ENCODE results near the gene ACTR3.

Gene ACTR3

GRCh38 chr2:113966832-113967231 is 76.9 kb downstream of the ACTR3 start:
- no peak for DNase-seq
- H3K4me2 ChIP-seq (ENCODE audit: insufficient read depth, low read length) = no peak overlapping the region
- H3K9me3 ChIP-seq (ENCODE audit: insufficient read depth, low read length, severe bottlenecking) = no peaks in the 10 kb centered on the region
- no peaks in the 10 kb centered on the region for H4K20me1 ChIP-seq (ENCODE audit: insufficient read depth, low read length)
- H2AFZ ChIP-seq (ENCODE audit: low read depth, low read length) = no peak overlapping the region
- H3K79me2 ChIP-seq (ENCODE audit: insufficient read depth, low read length) = no peaks in the 10 kb centered on the region
- H3K4me1 ChIP-seq (ENCODE audit: insufficient read depth, low read length) = no peaks in the 10 kb centered on the region
- TF ChIP-seq CTCF (IDR thresholded peaks at IDR 0.05; ENCODE audit: borderline replicate concordance, extremely low read depth, low read length, poor library complexity, severe bottlenecking) = no peak
- TF ChIP-seq EZH2 (IDR thresholded peaks at IDR 0.05; ENCODE audit: borderline replicate concordance, low read depth, low read length, severe bottlenecking) = no peak
- ATAC-seq (ENCODE audit: insufficient read depth, low read depth) = no peak
- H3K36me3 ChIP-seq (ENCODE audit: insufficient read depth, low read length) = 0 out of 2 replicates have a peak, but pooled peaks cover 6% of the 10 kb centered on the region
- H3K27ac ChIP-seq (ENCODE audit: low read length) = no peak overlapping the region
- no peak overlapping the region for H3K9ac ChIP-seq (ENCODE audit: low read depth, low read length)
- no peak overlapping the region for H3K4me3 ChIP-seq (ENCODE audit: low read depth in 1 of 2, low read length in 2 of 2)
- no peaks in the 10 kb centered on the region for H3K27me3 ChIP-seq (ENCODE audit: insufficient read depth, low read length, poor library complexity)

- Histone ChIP-seq H4K20me1 (ENCODE audit: insufficient read depth, low read length) (no peaks in the 10 kb centered on the region), H3K9ac (ENCODE audit: low read depth, low read length) (no peak overlapping the region), H3K79me2 (ENCODE audit: insufficient read depth, low read length) (no peaks in the 10 kb centered on the region), H3K36me3 (ENCODE audit: insufficient read depth, low read length) (0 out of 2 replicates have a peak, but pooled peaks cover 6% of the 10 kb centered on the region), H3K4me1 (ENCODE audit: insufficient read depth, low read length) (no peaks in the 10 kb centered on the region), H3K27me3 (ENCODE audit: insufficient read depth, low read length, poor library complexity) (no peaks in the 10 kb centered on the region), H3K9me3 (ENCODE audit: insufficient read depth, low read length, severe bottlenecking) (no peaks in the 10 kb centered on the region), H2AFZ (ENCODE audit: low read depth, low read length) (no peak overlapping the region), H3K4me3 (ENCODE audit: low read depth in 1 of 2, low read length in 2 of 2) (no peak overlapping the region), H3K4me2 (ENCODE audit: insufficient read depth, low read length) (no peak overlapping the region), H3K27ac (ENCODE audit: low read length) (no peak overlapping the region)
- no peak for DNase-seq
- ATAC-seq (ENCODE audit: insufficient read depth, low read depth) = no peak
- no peak for TF ChIP-seq CTCF (IDR thresholded peaks at IDR 0.05; ENCODE audit: borderline replicate concordance, extremely low read depth, low read length, poor library complexity, severe bottlenecking)
- TF ChIP-seq EZH2 (IDR thresholded peaks at IDR 0.05; ENCODE audit: borderline replicate concordance, low read depth, low read length, severe bottlenecking) = no peak
Observed at GRCh38 chr2:113967272-113967671, 77.4 kb downstream of the ACTR3 start.

GRCh38 chr2:113972766-113973165 is 82.9 kb downstream of the ACTR3 start:
- TF ChIP-seq CTCF (IDR thresholded peaks at IDR 0.05; ENCODE audit: borderline replicate concordance, extremely low read depth, low read length, poor library complexity, severe bottlenecking) (no peak), EZH2 (IDR thresholded peaks at IDR 0.05; ENCODE audit: borderline replicate concordance, low read depth, low read length, severe bottlenecking) (no peak)
- H3K9ac ChIP-seq (ENCODE audit: low read depth, low read length) = no peak overlapping the region
- H3K4me1 ChIP-seq (ENCODE audit: insufficient read depth, low read length) = no peaks in the 10 kb centered on the region
- H3K27me3 ChIP-seq (ENCODE audit: insufficient read depth, low read length, poor library complexity) = no peaks in the 10 kb centered on the region
- DNase-seq (no peak), ATAC-seq (ENCODE audit: insufficient read depth, low read depth) (no peak)
- H3K79me2 ChIP-seq (ENCODE audit: insufficient read depth, low read length) = no peaks in the 10 kb centered on the region
- no peak overlapping the region for H3K4me3 ChIP-seq (ENCODE audit: low read depth in 1 of 2, low read length in 2 of 2)
- no peak overlapping the region for H3K4me2 ChIP-seq (ENCODE audit: insufficient read depth, low read length)
- no peak overlapping the region for H2AFZ ChIP-seq (ENCODE audit: low read depth, low read length)
- no peaks in the 10 kb centered on the region for H3K36me3 ChIP-seq (ENCODE audit: insufficient read depth, low read length)
- no peaks in the 10 kb centered on the region for H3K9me3 ChIP-seq (ENCODE audit: insufficient read depth, low read length, severe bottlenecking)
- H4K20me1 ChIP-seq (ENCODE audit: insufficient read depth, low read length) = no peaks in the 10 kb centered on the region
- H3K27ac ChIP-seq (ENCODE audit: low read length) = no peak overlapping the region

GRCh38 chr2:113973810-113974209 is 83.9 kb downstream of the ACTR3 start:
- DNase-seq = no peak

More at GRCh38 chr2:113973810-113974209, 83.9 kb downstream of the ACTR3 start:
- Histone ChIP-seq H2AFZ (ENCODE audit: low read depth, low read length) (no peak overlapping the region), H3K4me1 (ENCODE audit: insufficient read depth, low read length) (no peaks in the 10 kb centered on the region), H3K27me3 (ENCODE audit: insufficient read depth, low read length, poor library complexity) (no peaks in the 10 kb centered on the region), H3K27ac (ENCODE audit: low read length) (no peak overlapping the region), H3K79me2 (ENCODE audit: insufficient read depth, low read length) (no peaks in the 10 kb centered on the region), H4K20me1 (ENCODE audit: insufficient read depth, low read length) (no peaks in the 10 kb centered on the region), H3K9ac (ENCODE audit: low read depth, low read length) (no peak overlapping the region), H3K36me3 (ENCODE audit: insufficient read depth, low read length) (no peaks in the 10 kb centered on the region), H3K4me3 (ENCODE audit: low read depth in 1 of 2, low read length in 2 of 2) (no peak overlapping the region), H3K9me3 (ENCODE audit: insufficient read depth, low read length, severe bottlenecking) (no peaks in the 10 kb centered on the region), H3K4me2 (ENCODE audit: insufficient read depth, low read length) (no peak overlapping the region)
- ATAC-seq (ENCODE audit: insufficient read depth, low read depth) = no peak
- TF ChIP-seq CTCF (IDR thresholded peaks at IDR 0.05; ENCODE audit: borderline replicate concordance, extremely low read depth, low read length, poor library complexity, severe bottlenecking) (no peak), EZH2 (IDR thresholded peaks at IDR 0.05; ENCODE audit: borderline replicate concordance, low read depth, low read length, severe bottlenecking) (no peak)

Data from DND-41 (cell line).